ENCODE data around the gene P3R3URF. TPM values are rescaled to one million over a fixed set of nuclear protein-coding genes. Genes with fewer than 3 reads are reported as not detected.

P3R3URF gene
- total RNA-seq, 1 experiment from 2014 or later = not detected

DNA sequence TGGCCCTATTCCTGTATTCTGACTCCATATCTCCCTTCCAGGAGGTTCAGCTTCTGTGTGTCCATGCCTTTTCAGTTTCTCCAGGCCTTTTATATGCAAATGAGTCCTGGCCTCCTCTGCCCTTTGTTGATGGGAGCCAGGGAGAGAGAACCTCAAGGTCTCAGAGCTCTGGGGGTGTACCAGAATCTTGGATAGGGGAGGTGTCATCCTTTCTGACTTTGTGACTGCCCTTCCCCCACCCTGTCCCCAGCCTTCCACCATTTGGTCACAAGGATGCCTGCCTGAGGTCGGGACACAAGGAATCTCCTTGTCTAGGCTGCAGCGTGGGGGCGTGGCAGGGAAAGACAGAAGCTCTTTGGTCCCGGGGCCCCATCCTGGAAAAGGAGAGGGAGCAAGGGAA is 45.5 kb upstream of the P3R3URF start:
- ChIA-PET CTCF (interaction anchor here (0.6 to 0.9 kb wide), 3 partner anchors 22 to 41 kb away, joined by 3 read pairs; no protein-coding TSS in a partner anchor), POLR2A (ENCODE audit: unreplicated experiment) (no interaction called here)
- peaks cover 6% of the 10 kb centered on the region; the same call in 1 of the 2 replicates for H3F3A ChIP-seq (ENCODE audit: insufficient read depth, low read depth)
- H3K4me3 ChIP-seq = no peak overlapping the region
- H2AFZ ChIP-seq = no peak overlapping the region
- H3K36me3 ChIP-seq (ENCODE audit: low read depth) = no peaks in the 10 kb centered on the region
- H3K9me3 ChIP-seq (ENCODE audit: insufficient read depth, low read depth) = no peaks in the 10 kb centered on the region
- H4K20me1 ChIP-seq (ENCODE audit: insufficient read depth) = no peaks in the 10 kb centered on the region
- no peak overlapping the region for H3K27ac ChIP-seq
- H3K4me1 ChIP-seq (replicated peaks; ENCODE audit: insufficient read depth) = peaks cover 5% of the 10 kb centered on the region
- no TSS peak for BruUV-seq (replicated peaks)
- no peak for DNase-seq
- intact Hi-C loops (cut with micrococcal nuclease; ENCODE audit: unreplicated experiment) = loop anchor here (10.0 kb wide), 2 partner anchors 727 to 1207 kb away; partner anchors contain the start of genes HECTD3, TESK2 and UROD
- H3K27me3 ChIP-seq (ENCODE audit: insufficient read depth, low read depth) = no peaks in the 10 kb centered on the region
- no peak overlapping the region for H3K4me2 ChIP-seq
- H3K79me2 ChIP-seq (ENCODE audit: low read depth) = no peaks in the 10 kb centered on the region
- H3K9me2 ChIP-seq (ENCODE audit: insufficient read depth) = no peaks in the 10 kb centered on the region
- no peak for TF ChIP-seq EZH2 (IDR thresholded peaks at IDR 0.05; ENCODE audit: low read depth)
- TF ChIP-seq, protein P1, sequence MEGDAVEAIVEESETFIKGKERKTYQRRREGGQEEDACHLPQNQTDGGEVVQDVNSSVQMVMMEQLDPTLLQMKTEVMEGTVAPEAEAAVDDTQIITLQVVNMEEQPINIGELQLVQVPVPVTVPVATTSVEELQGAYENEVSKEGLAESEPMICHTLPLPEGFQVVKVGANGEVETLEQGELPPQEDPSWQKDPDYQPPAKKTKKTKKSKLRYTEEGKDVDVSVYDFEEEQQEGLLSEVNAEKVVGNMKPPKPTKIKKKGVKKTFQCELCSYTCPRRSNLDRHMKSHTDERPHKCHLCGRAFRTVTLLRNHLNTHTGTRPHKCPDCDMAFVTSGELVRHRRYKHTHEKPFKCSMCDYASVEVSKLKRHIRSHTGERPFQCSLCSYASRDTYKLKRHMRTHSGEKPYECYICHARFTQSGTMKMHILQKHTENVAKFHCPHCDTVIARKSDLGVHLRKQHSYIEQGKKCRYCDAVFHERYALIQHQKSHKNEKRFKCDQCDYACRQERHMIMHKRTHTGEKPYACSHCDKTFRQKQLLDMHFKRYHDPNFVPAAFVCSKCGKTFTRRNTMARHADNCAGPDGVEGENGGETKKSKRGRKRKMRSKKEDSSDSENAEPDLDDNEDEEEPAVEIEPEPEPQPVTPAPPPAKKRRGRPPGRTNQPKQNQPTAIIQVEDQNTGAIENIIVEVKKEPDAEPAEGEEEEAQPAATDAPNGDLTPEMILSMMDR (conservative IDR thresholded peaks at IDR 0.05) = no peak

- peaks cover 5% of the 10 kb centered on the region for H3K4me1 ChIP-seq (replicated peaks; ENCODE audit: insufficient read depth)
- intact Hi-C loops (cut with micrococcal nuclease; ENCODE audit: unreplicated experiment) = loop anchor here (10.0 kb wide), 2 partner anchors 726 to 1206 kb away; partner anchors contain the start of genes HECTD3, TESK2 and UROD
- no peak for DNase-seq
- ChIA-PET POLR2A (ENCODE audit: unreplicated experiment) (no interaction called here), CTCF (interaction anchor here (0.7 to 1.2 kb wide), 2 partner anchors 21 to 26 kb away, joined by 3 read pairs; partner anchors contain the start of gene RAD54L)
- H4K20me1 ChIP-seq (ENCODE audit: insufficient read depth) = no peaks in the 10 kb centered on the region
- H3K9me3 ChIP-seq (ENCODE audit: insufficient read depth, low read depth) = no peaks in the 10 kb centered on the region
- peaks cover 6% of the 10 kb centered on the region; the same call in 1 of the 2 replicates for H3F3A ChIP-seq (ENCODE audit: insufficient read depth, low read depth)
- no peaks in the 10 kb centered on the region for H3K79me2 ChIP-seq (ENCODE audit: low read depth)
- no peak overlapping the region for H2AFZ ChIP-seq
- H3K27ac ChIP-seq = no peak overlapping the region
- H3K27me3 ChIP-seq (ENCODE audit: insufficient read depth, low read depth) = no peaks in the 10 kb centered on the region
- no peak overlapping the region for H3K4me2 ChIP-seq
- TF ChIP-seq EZH2 (IDR thresholded peaks at IDR 0.05; ENCODE audit: low read depth) = no peak
- TF ChIP-seq, protein P1 (conservative IDR thresholded peaks at IDR 0.05) = no peak
- no peaks in the 10 kb centered on the region for H3K9me2 ChIP-seq (ENCODE audit: insufficient read depth)
- no TSS peak for BruUV-seq (replicated peaks)
- H3K36me3 ChIP-seq (ENCODE audit: low read depth) = no peaks in the 10 kb centered on the region
- no peak overlapping the region for H3K4me3 ChIP-seq
Observed at GRCh38 chr1:46220808-46221207, 44.5 kb upstream of the P3R3URF start.

GRCh38 chr1:46219551-46220520 is 43.5 kb upstream of the P3R3URF start:
- BruUV-seq (replicated peaks) = no TSS peak
- TF ChIP-seq EZH2 (IDR thresholded peaks at IDR 0.05; ENCODE audit: low read depth) = no peak
- TF ChIP-seq, protein P1 (conservative IDR thresholded peaks at IDR 0.05) = no peak
- Histone ChIP-seq H3K9me3 (ENCODE audit: insufficient read depth, low read depth) (no peaks in the 10 kb centered on the region), H4K20me1 (ENCODE audit: insufficient read depth) (no peaks in the 10 kb centered on the region), H3K4me3 (no peak overlapping the region), H3K27me3 (ENCODE audit: insufficient read depth, low read depth) (no peaks in the 10 kb centered on the region), H3K36me3 (ENCODE audit: low read depth) (no peaks in the 10 kb centered on the region), H3K9me2 (ENCODE audit: insufficient read depth) (no peaks in the 10 kb centered on the region), H3K27ac (no peak overlapping the region), H2AFZ (no peak overlapping the region), H3K79me2 (ENCODE audit: low read depth) (no peaks in the 10 kb centered on the region), H3K4me2 (no peak overlapping the region), H3F3A (ENCODE audit: insufficient read depth, low read depth) (peaks cover 6% of the 10 kb centered on the region; the same call in 1 of the 2 replicates), H3K4me1 (replicated peaks; ENCODE audit: insufficient read depth) (peaks cover 5% of the 10 kb centered on the region)
- intact Hi-C loops (cut with micrococcal nuclease; ENCODE audit: unreplicated experiment) = loop anchor here (10.0 kb wide), 2 partner anchors 725 to 1205 kb away; partner anchors contain the start of genes HECTD3, TESK2 and UROD
- POLR2A ChIA-PET (ENCODE audit: unreplicated experiment) = interaction anchor here (0.6 kb wide), 2 partner anchors 27 to 64 kb away, joined by 5 to 6 read pairs; no protein-coding TSS in a partner anchor
- CTCF ChIA-PET = interaction anchor here (0.7 to 1.2 kb wide), 3 partner anchors 10 to 67 kb away, joined by 3 to 7 read pairs (median 3); partner anchors contain the start of gene RAD54L
- DNase-seq = no peak
